PC-3 (cell line): Measurements from ENCODE around the gene GIGYF2. TPM values are rescaled to one million over a fixed set of nuclear protein-coding genes. Genes with fewer than 3 reads are reported as not detected.

Source experiments
- ATAC-seq: fragments of 200-7000 bp; cut with Tn5 transposase; 2 replicates; pipeline ENCODE4 v1.9.1; 2020; ENCODE audit warnings: mild to moderate bottlenecking, moderate library complexity
- BruUV-seq: library from RNA; stranded (reverse); fragments of 400-500 nt; replicated peaks from 2 replicates; lab custom pipeline; 2021; lab: Mats Ljungman, UMichigan
- CTCF ChIA-PET: fragments of 300-600 bp; sonication (Branson Sonifier 250); formaldehyde crosslinking; loops from one replicate; lab custom pipeline; 2022; ENCODE audit warnings: antibody characterized with exemption; lab: Charles Lee
- POLR2A ChIA-PET: fragments of 300-600 bp; sonication (Branson Sonifier 250); formaldehyde crosslinking; loops from one replicate; lab custom pipeline; 2022; ENCODE audit warnings: antibody characterized with exemption; ENCODE audit not compliant: unreplicated experiment; lab: Charles Lee
- DNase-seq: peaks from one replicate; pipeline ENCODE4 v3.0.0-alpha.2; 2015
- H2AFZ ChIP-seq: fragments of 300-600 bp; sonication (generic); 2 replicates; pipeline ENCODE4 v1.6.0; 2016; ENCODE audit warnings: antibody characterized with exemption, low read length
- H3F3A ChIP-seq: fragments of 300-600 bp; sonication (generic); one replicate; pipeline ENCODE4 v1.6.0; 2017; ENCODE audit warnings: antibody characterized with exemption, low read length, control low read depth, mild to moderate bottlenecking; ENCODE audit not compliant: unreplicated experiment
- H3K27ac ChIP-seq: fragments of 300-600 bp; sonication (generic); 2 replicates; pipeline ENCODE4 v1.5.1; 2016; ENCODE audit warnings: mild to moderate bottlenecking, low read length
- H3K27me3 ChIP-seq: fragments of 300-600 bp; sonication (generic); 2 replicates; pipeline ENCODE4 v1.6.1; 2016; ENCODE audit warnings: low read length, mixed read lengths
- H3K36me3 ChIP-seq: fragments of 300-600 bp; sonication (generic); 2 replicates; pipeline ENCODE4 v1.6.1; 2016; ENCODE audit warnings: low read depth, mixed run types, low read length, mixed read lengths
- H3K4me1 ChIP-seq: fragments of 300-600 bp; sonication (generic); 2 replicates; pipeline ENCODE4 v1.5.1; 2016; ENCODE audit warnings: low read length; ENCODE audit not compliant: insufficient read depth
- H3K4me2 ChIP-seq: fragments of 300-600 bp; sonication (generic); 2 replicates; pipeline ENCODE4 v1.6.0; 2016; ENCODE audit warnings: low read length
- H3K4me3 ChIP-seq: fragments of 300-600 bp; sonication (generic); 2 replicates; pipeline ENCODE4 v1.5.1; 2016; ENCODE audit warnings: mild to moderate bottlenecking, low read length, mixed read lengths
- H3K79me2 ChIP-seq: fragments of 300-600 bp; sonication (generic); 2 replicates; pipeline ENCODE4 v1.6.1; 2017; ENCODE audit warnings: low read length, mixed read lengths
- H3K9ac ChIP-seq: fragments of 300-600 bp; sonication (generic); 2 replicates; pipeline ENCODE4 v1.6.0; 2016; ENCODE audit warnings: mild to moderate bottlenecking, low read length
- H3K9me2 ChIP-seq: fragments of 300-600 bp; sonication (generic); replicated peaks from 2 replicates; pipeline ENCODE4 v1.6.1; 2016; ENCODE audit warnings: mixed run types, low read length, mixed read lengths
- H3K9me3 ChIP-seq: fragments of 300-600 bp; sonication (generic); 2 replicates; pipeline ENCODE4 v1.6.1; 2016; ENCODE audit warnings: low read length, mixed read lengths
- H4K20me1 ChIP-seq: fragments of 300-600 bp; sonication (generic); 2 replicates; pipeline ENCODE4 v1.6.1; 2016; ENCODE audit warnings: low read length, mixed read lengths
- EZH2 ChIP-seq: fragments of 300-600 bp; sonication (generic); IDR thresholded peaks from one replicate; pipeline ENCODE4 v1.6.1; 2017; ENCODE audit warnings: antibody characterized with exemption, mild to moderate bottlenecking, low read length; ENCODE audit not compliant: unreplicated experiment
- EZH2phosphoT487 ChIP-seq: fragments of 300-600 bp; sonication (generic); IDR thresholded peaks from 2 replicates; pipeline ENCODE4 v1.6.1; 2018; ENCODE audit warnings: mild to moderate bottlenecking, antibody characterized with exemption, low read length, borderline replicate concordance
- intact Hi-C: fragments of 100-400 bp; cut with micrococcal nuclease; formaldehyde crosslinking; loops from 2 replicates; pipeline ENCODE4 v1.9.0; 2023
- total RNA-seq: library from RNA; depleted of rRNA; stranded (reverse); fragments of >200 nt; gene quantifications from 2 replicates; pipeline ENCODE4 v1.2.3, GENCODE V29; 2014
- TF ChIP-seq, protein P1 (sequence below): fragments of 300-600 bp; sonication (generic); conservative IDR thresholded peaks from 2 replicates; pipeline ENCODE4 v1.5.1; 2017; ENCODE audit warnings: antibody characterized with exemption, low read depth, mild to moderate bottlenecking, low read length

GIGYF2 gene
- total RNA-seq, 1 experiment from 2014 or later = 41.3 TPM

DNA sequence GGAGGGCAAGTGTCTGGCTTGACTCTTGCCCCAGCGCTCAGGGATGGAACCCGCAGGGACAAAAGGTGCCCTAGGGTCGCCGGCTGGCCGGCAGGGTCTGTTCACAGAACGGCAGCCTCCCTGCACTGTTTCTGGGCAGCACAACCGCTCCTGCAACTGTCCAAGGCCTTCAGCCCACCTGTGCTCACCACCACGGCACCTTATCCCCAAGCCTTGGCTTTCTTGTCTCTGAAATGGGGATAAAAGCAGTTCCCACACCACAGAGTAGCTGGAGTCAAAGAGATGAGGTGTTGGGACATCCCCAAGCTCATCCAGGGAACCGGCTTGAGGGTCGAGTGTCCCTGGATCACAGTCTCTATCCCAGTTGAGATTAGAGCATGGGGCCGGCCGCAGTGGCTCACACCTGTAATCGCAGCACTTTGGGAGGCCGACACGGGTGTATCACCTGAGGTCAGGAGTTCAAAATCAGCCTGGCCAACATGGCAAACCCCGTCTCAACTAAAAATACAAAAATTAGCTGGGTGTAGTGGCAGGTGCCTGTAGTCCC lies 177.6 kb downstream of the GIGYF2 start:
- intact Hi-C loops = loop anchor here (10.0 kb wide), 1 partner anchor 180 kb away; no protein-coding TSS in a partner anchor
- CTCF ChIA-PET = no interaction called here
- H3K27me3 ChIP-seq = no peaks in the 10 kb centered on the region
- BruUV-seq = no TSS peak
- H3K9me2 ChIP-seq = no peaks in the 10 kb centered on the region
- no peaks in the 10 kb centered on the region; the same call in 1 of the 2 replicates for H3K36me3 ChIP-seq
- H3K79me2 ChIP-seq = peaks cover 38% of the 10 kb centered on the region
- H3K4me2 ChIP-seq = 0 out of 2 replicates have a peak overlapping the region, but pooled peaks have one; percentile 97
- no peak for ATAC-seq
- H2AFZ ChIP-seq = no peak overlapping the region
- H3K9me3 ChIP-seq = no peaks in the 10 kb centered on the region
- TF ChIP-seq EZH2phosphoT487 (no peak), EZH2 (no peak)
- TF ChIP-seq, protein P1, sequence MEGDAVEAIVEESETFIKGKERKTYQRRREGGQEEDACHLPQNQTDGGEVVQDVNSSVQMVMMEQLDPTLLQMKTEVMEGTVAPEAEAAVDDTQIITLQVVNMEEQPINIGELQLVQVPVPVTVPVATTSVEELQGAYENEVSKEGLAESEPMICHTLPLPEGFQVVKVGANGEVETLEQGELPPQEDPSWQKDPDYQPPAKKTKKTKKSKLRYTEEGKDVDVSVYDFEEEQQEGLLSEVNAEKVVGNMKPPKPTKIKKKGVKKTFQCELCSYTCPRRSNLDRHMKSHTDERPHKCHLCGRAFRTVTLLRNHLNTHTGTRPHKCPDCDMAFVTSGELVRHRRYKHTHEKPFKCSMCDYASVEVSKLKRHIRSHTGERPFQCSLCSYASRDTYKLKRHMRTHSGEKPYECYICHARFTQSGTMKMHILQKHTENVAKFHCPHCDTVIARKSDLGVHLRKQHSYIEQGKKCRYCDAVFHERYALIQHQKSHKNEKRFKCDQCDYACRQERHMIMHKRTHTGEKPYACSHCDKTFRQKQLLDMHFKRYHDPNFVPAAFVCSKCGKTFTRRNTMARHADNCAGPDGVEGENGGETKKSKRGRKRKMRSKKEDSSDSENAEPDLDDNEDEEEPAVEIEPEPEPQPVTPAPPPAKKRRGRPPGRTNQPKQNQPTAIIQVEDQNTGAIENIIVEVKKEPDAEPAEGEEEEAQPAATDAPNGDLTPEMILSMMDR = no peak
- DNase-seq = no peak
- H3K9ac ChIP-seq = no peak overlapping the region
- H3K4me1 ChIP-seq = peaks cover 17% of the 10 kb centered on the region
- POLR2A ChIA-PET = no interaction called here
- no peak overlapping the region for H3K4me3 ChIP-seq
- H3K27ac ChIP-seq = no peak overlapping the region
- H4K20me1 ChIP-seq = no peaks in the 10 kb centered on the region
- no peaks in the 10 kb centered on the region for H3F3A ChIP-seq

DNA sequence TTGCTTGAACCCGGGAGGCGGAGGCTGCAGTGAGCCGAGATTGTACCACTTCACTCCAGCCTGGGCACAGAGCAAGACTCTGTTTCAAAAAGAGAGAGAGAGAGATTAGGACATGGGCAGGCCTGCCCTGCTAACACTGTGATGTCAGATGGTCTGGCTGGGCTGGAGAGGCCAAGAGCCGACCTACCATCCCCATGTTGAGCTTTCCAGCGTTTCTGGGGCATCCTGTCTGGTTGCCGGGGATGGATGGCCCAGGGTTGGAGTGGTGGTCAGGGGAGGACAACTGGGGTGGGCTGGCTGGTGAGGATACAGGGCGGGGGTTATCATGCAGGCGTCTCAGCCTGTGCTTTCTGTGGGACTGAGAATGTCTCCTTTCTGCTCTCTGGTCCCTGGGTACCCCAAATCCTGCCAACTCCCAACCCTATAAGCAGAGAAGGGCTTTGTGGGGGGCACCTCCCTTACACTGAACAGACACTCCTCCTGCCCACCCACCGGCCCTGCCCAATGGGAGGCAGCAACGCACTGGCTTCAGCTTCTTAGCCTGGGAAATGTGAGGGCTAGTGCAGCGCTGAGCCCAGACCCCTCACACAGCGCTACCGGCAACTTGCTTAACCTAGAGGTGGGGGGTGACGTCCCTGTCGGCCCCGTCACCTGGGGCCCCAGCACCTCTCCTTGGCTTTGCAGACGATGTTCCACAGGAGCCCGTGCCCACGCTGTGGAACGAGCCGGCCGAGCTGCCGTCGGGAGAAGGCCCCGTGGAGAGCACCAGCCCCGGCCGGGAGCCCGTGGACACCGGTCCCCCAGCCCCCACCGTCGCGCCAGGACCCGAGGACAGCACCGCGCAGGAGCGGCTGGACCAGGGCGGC lies 178.4 kb downstream of the GIGYF2 start:
- H3K4me1 ChIP-seq = peaks cover 17% of the 10 kb centered on the region
- no peaks in the 10 kb centered on the region; the same call in 1 of the 2 replicates for H3K36me3 ChIP-seq
- peak; percentile 20 for ATAC-seq
- CTCF ChIA-PET = no interaction called here
- TF ChIP-seq, protein P1 = 0 out of 2 replicates have a peak, but pooled peaks have one; percentile 27
- TF ChIP-seq EZH2phosphoT487 = no peak
- intact Hi-C loops = loop anchor here (1.0 to 10.0 kb wide), 4 partner anchors 51 to 376 kb away; partner anchors contain the start of gene ATG16L1
- H3K79me2 ChIP-seq = peaks cover 38% of the 10 kb centered on the region
- H3K27me3 ChIP-seq = no peaks in the 10 kb centered on the region
- POLR2A ChIA-PET = interaction anchor here (0.5 to 0.6 kb wide), 2 partner anchors 55 to 1528 kb away, joined by 9 read pairs; no protein-coding TSS in a partner anchor
- no peaks in the 10 kb centered on the region for H3K9me2 ChIP-seq
- H3K27ac ChIP-seq = no peak overlapping the region
- BruUV-seq = TSS peak; percentile 31
- H3F3A ChIP-seq = no peaks in the 10 kb centered on the region
- no peaks in the 10 kb centered on the region for H3K9me3 ChIP-seq
- peak; percentile 30 for DNase-seq
- H3K4me2 ChIP-seq = peak overlapping the region; percentile 97
- H3K9ac ChIP-seq = peak overlapping the region; percentile 70
- H3K4me3 ChIP-seq = peak overlapping the region; percentile 85
- peak overlapping the region; percentile 77 for H2AFZ ChIP-seq
- H4K20me1 ChIP-seq = no peaks in the 10 kb centered on the region
